H1 (cell line): Measurements from ENCODE around the gene RTN3. TPM values are rescaled to one million over a fixed set of nuclear protein-coding genes. Genes with fewer than 3 reads are reported as not detected.

Experiments
- CTCF ChIA-PET: fragments of 300-600 bp; sonication (Branson Sonifier 250); formaldehyde crosslinking; loops from one replicate; lab custom pipeline; 2021; ENCODE audit not compliant: partially characterized antibody; lab: Charles Lee
- POLR2A ChIA-PET: fragments of 300-600 bp; sonication (Branson Sonifier 250); formaldehyde crosslinking; loops from one replicate; lab custom pipeline; 2021; ENCODE audit warnings: inconsistent platforms; ENCODE audit not compliant: partially characterized antibody; lab: Charles Lee
- DNase-seq, 2 experiments: peaks; one replicate each; pipeline versions ENCODE4 v3.0.0 to v3.0.0-alpha.2; 2010 to 2022; ENCODE audit warnings: low spot score in 2 of 2, low read depth in 1 of 2, mixed read lengths in 1 of 2
- FAIRE-seq: peaks from 2 replicates; lab custom pipeline; 2011; peaks lifted over from hg19 to GRCh38; lab: Jason Lieb, UNC
- H2AFZ ChIP-seq: 2 replicates; pipeline ENCODE4 v1.8.1; 2012; ENCODE audit warnings: low read length, inconsistent platforms
- H2AK5ac ChIP-seq: 2 replicates; pipeline ENCODE4 v1.6.1; 2013; ENCODE audit warnings: low read depth, low read length
- H2BK120ac ChIP-seq: replicated peaks from 2 replicates; pipeline ENCODE3; 2013; ENCODE audit warnings: low read depth, low read length, inconsistent platforms
- H2BK12ac ChIP-seq: 2 replicates; pipeline ENCODE4 v1.6.1; 2013; ENCODE audit warnings: low read depth, low read length
- H2BK15ac ChIP-seq: 2 replicates; pipeline ENCODE4 v1.6.1; 2013; ENCODE audit warnings: low read length
- H2BK20ac ChIP-seq: 2 replicates; pipeline ENCODE4 v1.6.1; 2013; ENCODE audit warnings: low read length
- H2BK5ac ChIP-seq: 2 replicates; pipeline ENCODE4 v1.6.1; 2013; ENCODE audit warnings: low read depth, low read length
- H3K14ac ChIP-seq: 2 replicates; pipeline ENCODE4 v1.6.1; 2013; ENCODE audit warnings: inconsistent platforms; ENCODE audit not compliant: insufficient read length
- H3K18ac ChIP-seq: 2 replicates; pipeline ENCODE4 v1.6.1; 2013; ENCODE audit warnings: low read length; ENCODE audit errors: extremely low read depth
- H3K23ac ChIP-seq: 2 replicates; pipeline ENCODE4 v1.6.1; 2013; ENCODE audit warnings: inconsistent platforms; ENCODE audit not compliant: insufficient read length
- H3K23me2 ChIP-seq: 2 replicates; pipeline ENCODE4 v1.6.1; 2013; ENCODE audit warnings: low read depth, low read length
- H3K27ac ChIP-seq: 2 replicates; pipeline ENCODE4 v1.6.1; 2011; ENCODE audit warnings: low read depth, low read length, inconsistent platforms
- H3K27me3 ChIP-seq, 4 experiments: replicated peaks in 1 of 4; 1 replicate in 1 of 4; 2 replicates in 3 of 4; pipeline versions ENCODE4 v1.6.1 to v1.8.1; 2011 to 2013; ENCODE audit warnings: low read length in 3 of 4, mild to moderate bottlenecking in 3 of 4, inconsistent platforms in 2 of 4, mixed read lengths in 2 of 4, moderate library complexity in 1 of 4; ENCODE audit not compliant: control insufficient read depth in 3 of 4, insufficient read depth in 3 of 4; ENCODE audit errors: extremely low read depth in 1 of 4
- H3K36me3 ChIP-seq, 4 experiments: 2 replicates each; pipeline versions ENCODE4 v1.6.1 to v1.8.1; 2011 to 2013; ENCODE audit warnings: mild to moderate bottlenecking in 4 of 4, low read length in 3 of 4, moderate library complexity in 2 of 4, control low read depth in 1 of 4, inconsistent platforms in 1 of 4; ENCODE audit not compliant: insufficient read depth in 4 of 4, control insufficient read depth in 2 of 4
- H3K4ac ChIP-seq: replicated peaks from 2 replicates; pipeline ENCODE3; 2013; ENCODE audit warnings: low read length, low read depth, mixed read lengths, inconsistent platforms; ENCODE audit not compliant: insufficient read length
- H3K4me1 ChIP-seq, 4 experiments: replicated peaks in 1 of 4; 1 replicate in 1 of 4; 2 replicates in 3 of 4; pipeline versions ENCODE4 v1.6.1 to v1.8.1; 2011 to 2013; ENCODE audit warnings: low read length in 3 of 4, inconsistent platforms in 2 of 4, mixed read lengths in 1 of 4; ENCODE audit not compliant: insufficient read depth in 4 of 4, control insufficient read depth in 3 of 4
- H3K4me2 ChIP-seq, 2 experiments: 2 replicates each; pipeline versions ENCODE4 v1.6.1 to v1.8.1; 2011 to 2013; ENCODE audit warnings: low read depth in 2 of 2, low read length in 2 of 2, control low read depth in 1 of 2, inconsistent platforms in 1 of 2, mild to moderate bottlenecking in 1 of 2; ENCODE audit not compliant: insufficient read depth in 1 of 2
- H3K4me3 ChIP-seq, 4 experiments: fragments of 200-600, 300-600 bp in 1 of 4; sonication (generic), shearing (Covaris generic), sonication (Bioruptor Twin) in 1 of 4; 2 replicates each; pipeline versions ENCODE4 v1.5.1 to v1.8.1; 2011 to 2016; ENCODE audit warnings: low read length in 4 of 4, low read depth in 3 of 4, control low read depth in 2 of 4, inconsistent platforms in 2 of 4, mild to moderate bottlenecking in 2 of 4, mixed read lengths in 1 of 4, moderate library complexity in 1 of 4; ENCODE audit not compliant: insufficient read depth in 2 of 4; ENCODE audit errors: extremely low read depth in 1 of 4
- H3K56ac ChIP-seq: replicated peaks from 2 replicates; pipeline ENCODE3; 2013; ENCODE audit warnings: low read depth, mild to moderate bottlenecking, mixed read lengths, low read length, inconsistent platforms; ENCODE audit not compliant: insufficient read length
- H3K79me1 ChIP-seq: 2 replicates; pipeline ENCODE4 v1.6.1; 2013; ENCODE audit warnings: low read depth, low read length, control low read depth
- H3K79me2 ChIP-seq, 2 experiments: 2 replicates each; pipeline versions ENCODE4 v1.6.1 to v1.8.1; 2012 to 2013; ENCODE audit warnings: low read length in 2 of 2, mild to moderate bottlenecking in 2 of 2, inconsistent platforms in 1 of 2; ENCODE audit not compliant: insufficient read depth in 2 of 2, control insufficient read depth in 1 of 2
- H3K9ac ChIP-seq, 4 experiments: replicated peaks in 1 of 4; 1 replicate in 1 of 4; 2 replicates in 3 of 4; pipeline versions ENCODE4 v1.6.1 to v1.8.1; 2011 to 2013; ENCODE audit warnings: low read depth in 3 of 4, low read length in 3 of 4, control low read depth in 2 of 4, mild to moderate bottlenecking in 2 of 4, moderate library complexity in 2 of 4, inconsistent platforms in 1 of 4; ENCODE audit errors: extremely low read depth in 1 of 4
- H3K9me3 ChIP-seq, 2 experiments: 2 replicates each; pipeline versions ENCODE4 v1.6.1 to v1.8.1; 2012 to 2013; ENCODE audit warnings: mild to moderate bottlenecking in 2 of 2, moderate library complexity in 2 of 2, control low read depth in 1 of 2, inconsistent platforms in 1 of 2, low read depth in 1 of 2, low read length in 1 of 2, mixed read lengths in 1 of 2; ENCODE audit not compliant: insufficient read depth in 2 of 2
- H4K20me1 ChIP-seq, 2 experiments: replicated peaks in 1 of 2; 2 replicates each; pipeline versions ENCODE3 to v1.8.1; 2011 to 2013; ENCODE audit warnings: inconsistent platforms in 2 of 2, low read length in 2 of 2, mild to moderate bottlenecking in 1 of 2; ENCODE audit not compliant: insufficient read depth in 2 of 2, control insufficient read depth in 1 of 2
- H4K5ac ChIP-seq: 2 replicates; pipeline ENCODE4 v1.6.1; 2013; ENCODE audit warnings: low read length, low read depth, mixed read lengths, inconsistent platforms; ENCODE audit not compliant: insufficient read length
- H4K8ac ChIP-seq: 2 replicates; pipeline ENCODE4 v1.8.0; 2013; ENCODE audit warnings: mild to moderate bottlenecking, moderate library complexity, low read length, inconsistent platforms; ENCODE audit not compliant: insufficient read depth; ENCODE audit errors: extremely low read depth
- H4K91ac ChIP-seq: replicated peaks from 2 replicates; pipeline ENCODE3; 2013; ENCODE audit warnings: low read length, mixed read lengths, inconsistent platforms; ENCODE audit not compliant: insufficient read length
- GTF2F1 ChIP-seq: IDR thresholded peaks from 2 replicates; pipeline ENCODE4 v1.6.1; 2012; ENCODE audit warnings: low read depth, low read length, improper control_type of control experiment, borderline replicate concordance
- NRF1 ChIP-seq: IDR thresholded peaks from 2 replicates; pipeline ENCODE4 v1.6.1; 2011; ENCODE audit warnings: mild to moderate bottlenecking, low read depth, low read length, improper control_type of control experiment
- SIRT6 ChIP-seq: IDR thresholded peaks from one replicate; pipeline ENCODE4 v1.7.1; 2012; ENCODE audit warnings: low read length, inconsistent platforms
- TEAD4 ChIP-seq: IDR thresholded peaks from 2 replicates; pipeline ENCODE4 v1.6.1; 2012; ENCODE audit warnings: low read depth, low read length, inconsistent platforms, mixed read lengths
- WGBS, 2 experiments: shearing (Covaris generic) in 1 of 2; methylation state at CpG; one replicate each; pipeline versions ENCODE4 v1.1.6 to v1.1.7; 2013 to 2015; ENCODE audit warnings: low lambda C conversion rate in 2 of 2, mixed read lengths in 2 of 2, inconsistent platforms in 1 of 2, low coverage in 1 of 2, missing lambda C conversion rate in 1 of 2; ENCODE audit not compliant: insufficient replicate concordance in 2 of 2, insufficient coverage in 1 of 2, insufficient read length in 1 of 2; ENCODE audit errors: extremely low coverage in 1 of 2, missing lambda C conversion rate in 1 of 2; 5-methylcytosine and 5-hydroxymethylcytosine counted together
- polyA plus RNA-seq, 7 experiments: library from polyadenylated mRNA; depleted of rRNA in 3 of 7; stranded (reverse) in 5 of 7; unstranded in 2 of 7; fragments of >200 nt in 5 of 7; fragments of 200-250 nt in 2 of 7; gene quantifications; 1 replicate in 5 of 7; 2 replicates in 1 of 7; 4 replicates in 1 of 7; pipeline versions ENCODE4 v1.2.1 to v1.2.3, GENCODE V29; 2011 to 2013; ENCODE audit warnings: missing spikeins in 2 of 7, mixed read lengths in 2 of 7
- total RNA-seq: library from RNA; stranded (reverse); fragmentation: NEBNext Ultra II Directional; extraction: Animal tissue kit (Norgen Biotek cat#: 25700); gene quantifications from 2 replicates; pipeline ENCODE4 v1.2.1, GENCODE V29; 2021

The RTN3 gene
- total and polyA plus RNA-seq, 2 of the 8 experiments (the other 6 are each of a cell fraction or from before 2014, with no cell fraction given) = 160 to 203 TPM

- Histone ChIP-seq H3K9ac (no peak overlapping the region), H3K4me1 (peaks cover 0 to 8% (median 2%) of the 10 kb centered on the region in 4 experiments; a peak in 2 of 7 replicates), H3K79me2 (peaks cover 0 to 23% of the 10 kb centered on the region in 2 experiments; a peak in 3 of 4 replicates), H3K27me3 (peaks cover 0 to 5% (median 0%) of the 10 kb centered on the region in 4 experiments; a peak in 2 of 7 replicates), H3K27ac (no peak overlapping the region), H2BK5ac (no peak overlapping the region), H3K23ac (no peak overlapping the region), H2BK12ac (no peak overlapping the region), H3K36me3 (no peaks in the 10 kb centered on the region), H3K9me3 (peaks cover 0 to 4% of the 10 kb centered on the region in 2 experiments; a peak in 1 of 4 replicates), H2BK20ac (no peak overlapping the region), H3K4me3 (no peak overlapping the region), H4K20me1 (no peaks in the 10 kb centered on the region), H4K91ac (no peak overlapping the region), H2AK5ac (no peak overlapping the region), H3K79me1 (no peaks in the 10 kb centered on the region), H3K14ac (no peak overlapping the region), H2AFZ (no peak overlapping the region), H3K23me2 (no peaks in the 10 kb centered on the region; the same call in 1 of the 2 replicates), H4K5ac (no peak overlapping the region), H2BK15ac (no peak overlapping the region), H4K8ac (no peak overlapping the region), H3K56ac (no peak overlapping the region), H3K4ac (no peak overlapping the region), H2BK120ac (no peak overlapping the region), H3K4me2 (no peak overlapping the region), H3K18ac (no peak overlapping the region)
- 89% methylated on average over 1 of the region's 1 CpG; no CpG with 5 or more reads in 1 of the 2 experiments for WGBS, 2 experiments
- CTCF ChIA-PET = interaction anchor here (0.9 to 1.4 kb wide), 4 partner anchors 9 to 62 kb away, joined by 3 to 5 read pairs (median 4); no protein-coding TSS in a partner anchor
- POLR2A ChIA-PET = interaction anchor here (1.3 to 6.0 kb wide), 3 partner anchors 8 to 19 kb away, joined by 3 to 58 read pairs (median 3); partner anchors contain the start of gene RTN3
- no peak for FAIRE-seq
- no peak for DNase-seq
- TF ChIP-seq SIRT6 (no peak), TEAD4 (no peak), GTF2F1 (no peak), NRF1 (no peak)
Observed at GRCh38 chr11:63672936-63673539, 8.3 kb upstream of the RTN3 start.
